ENCODE measurements around the gene CLIC4.

GRCh38 chr1:24735509-24736375, 9.5 kb upstream of the CLIC4 start:
- no peak for TF ChIP-seq CTCF (IDR thresholded peaks at IDR 0.05)
- no peak for TF ChIP-seq USF2 (CRISPR knock-in tag; IDR thresholded peaks at IDR 0.05)
- TF ChIP-seq, protein P1, sequence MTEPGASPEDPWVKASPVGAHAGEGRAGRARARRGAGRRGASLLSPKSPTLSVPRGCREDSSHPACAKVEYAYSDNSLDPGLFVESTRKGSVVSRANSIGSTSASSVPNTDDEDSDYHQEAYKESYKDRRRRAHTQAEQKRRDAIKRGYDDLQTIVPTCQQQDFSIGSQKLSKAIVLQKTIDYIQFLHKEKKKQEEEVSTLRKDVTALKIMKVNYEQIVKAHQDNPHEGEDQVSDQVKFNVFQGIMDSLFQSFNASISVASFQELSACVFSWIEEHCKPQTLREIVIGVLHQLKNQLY (CRISPR knock-in tag; IDR thresholded peaks at IDR 0.05), result no peak
- no peak for TF ChIP-seq HMGA2 (CRISPR knock-in tag; IDR thresholded peaks at IDR 0.05)
- no peak for TF ChIP-seq ZNF121 (CRISPR knock-in tag; IDR thresholded peaks at IDR 0.05)
- TF ChIP-seq SP1 (CRISPR knock-in tag; conservative IDR thresholded peaks at IDR 0.05), result no peak
- TF ChIP-seq, protein P2, sequence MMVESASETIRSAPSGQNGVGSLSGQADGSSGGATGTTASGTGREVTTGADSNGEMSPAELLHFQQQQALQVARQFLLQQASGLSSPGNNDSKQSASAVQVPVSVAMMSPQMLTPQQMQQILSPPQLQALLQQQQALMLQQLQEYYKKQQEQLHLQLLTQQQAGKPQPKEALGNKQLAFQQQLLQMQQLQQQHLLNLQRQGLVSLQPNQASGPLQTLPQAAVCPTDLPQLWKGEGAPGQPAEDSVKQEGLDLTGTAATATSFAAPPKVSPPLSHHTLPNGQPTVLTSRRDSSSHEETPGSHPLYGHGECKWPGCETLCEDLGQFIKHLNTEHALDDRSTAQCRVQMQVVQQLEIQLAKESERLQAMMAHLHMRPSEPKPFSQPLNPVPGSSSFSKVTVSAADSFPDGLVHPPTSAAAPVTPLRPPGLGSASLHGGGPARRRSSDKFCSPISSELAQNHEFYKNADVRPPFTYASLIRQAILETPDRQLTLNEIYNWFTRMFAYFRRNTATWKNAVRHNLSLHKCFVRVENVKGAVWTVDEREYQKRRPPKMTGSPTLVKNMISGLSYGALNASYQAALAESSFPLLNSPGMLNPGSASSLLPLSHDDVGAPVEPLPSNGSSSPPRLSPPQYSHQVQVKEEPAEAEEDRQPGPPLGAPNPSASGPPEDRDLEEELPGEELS (CRISPR knock-in tag; IDR thresholded peaks at IDR 0.05), result no peak
- no peak for TF ChIP-seq GTF2I (CRISPR knock-in tag; conservative IDR thresholded peaks at IDR 0.05)
